Body of pancreas (tissue), 4 donors: ENCODE data around the gene EPB41L3. TPM values are rescaled to one million over a fixed set of nuclear protein-coding genes. Genes with fewer than 3 reads are reported as not detected.
A peak's percentile ranks its signal among the peaks of the same experiment; 100 is the strongest.

ENCODE experiments used
- ATAC-seq: fragments of 150-250 bp; one replicate; pipeline ENCODE4 v1.9.1; 2016
- DNase-seq, 4 donors: peaks; one replicate each; pipeline ENCODE4 v3.0.0-alpha.2; 2019
- H3K27ac ChIP-seq, 4 donors: fragments of 200-600 bp; sonication (generic); 1 replicate in 3 of 4; 2 replicates in 1 of 4; pipeline versions ENCODE4 v1.5.1 to v1.6.1; 2016 to 2019; ENCODE audit warnings: mild to moderate bottlenecking in 1 of 4, mixed read lengths in 1 of 4, moderate library complexity in 1 of 4
- H3K27me3 ChIP-seq, 2 donors: fragments of 200-600 bp; sonication (generic); one replicate each; pipeline ENCODE4 v1.6.0; 2016; ENCODE audit warnings: mild to moderate bottlenecking in 1 of 2
- H3K36me3 ChIP-seq, 2 donors: fragments of 200-600 bp; sonication (generic); replicated peaks in 1 of 2; 2 replicates each; pipeline ENCODE4 v1.5.1; 2016; ENCODE audit warnings: low read depth in 2 of 2; ENCODE audit not compliant: insufficient read depth in 1 of 2
- H3K4me1 ChIP-seq: fragments of 200-600 bp; sonication (generic); one replicate; pipeline ENCODE4 v1.6.0; 2016
- H3K4me3 ChIP-seq, 2 donors: fragments of 200-600 bp; sonication (generic); 1 replicate in 1 of 2; 2 replicates in 1 of 2; pipeline ENCODE4 v1.5.1; 2016 to 2019
- H3K9me3 ChIP-seq, 3 donors: fragments of 200-600 bp; sonication (generic); 1 replicate in 2 of 3; 2 replicates in 1 of 3; pipeline ENCODE4 v1.5.1; 2016
- CTCF ChIP-seq, 7 experiments: fragments of 450-650 bp in 4 of 7; fragments of 200-600 bp in 3 of 7; sonication (generic) in 3 of 7; IDR thresholded peaks; one replicate each; pipeline ENCODE4 v1.5.1; 2016 to 2019; ENCODE audit warnings: antibody characterized with exemption in 7 of 7
- POLR2A ChIP-seq, 3 donors: fragments of 450-650 bp; IDR thresholded peaks; one replicate each; pipeline ENCODE4 v1.6.1; 2016; ENCODE audit warnings: antibody characterized with exemption in 3 of 3, mild to moderate bottlenecking in 2 of 3
- WGBS, 2 donors: methylation state at CpG; one replicate each; pipeline ENCODE4 v1.1.5; 2017; 5-methylcytosine and 5-hydroxymethylcytosine counted together
- intact Hi-C: fragments of 100-400 bp; cut with DNase I; formaldehyde crosslinking; loops from one replicate; pipeline ENCODE4 v1.15.1; 2023
- total RNA-seq, 2 donors: library from RNA; depleted of rRNA; stranded (reverse); fragments of >200 nt; gene quantifications; one replicate each; pipeline ENCODE4 v1.1.0, GENCODE V29; 2016

EPB41L3 gene
- total RNA-seq, 2 donors from 2014 or later: 22.1 to 25.1 TPM

DNA sequence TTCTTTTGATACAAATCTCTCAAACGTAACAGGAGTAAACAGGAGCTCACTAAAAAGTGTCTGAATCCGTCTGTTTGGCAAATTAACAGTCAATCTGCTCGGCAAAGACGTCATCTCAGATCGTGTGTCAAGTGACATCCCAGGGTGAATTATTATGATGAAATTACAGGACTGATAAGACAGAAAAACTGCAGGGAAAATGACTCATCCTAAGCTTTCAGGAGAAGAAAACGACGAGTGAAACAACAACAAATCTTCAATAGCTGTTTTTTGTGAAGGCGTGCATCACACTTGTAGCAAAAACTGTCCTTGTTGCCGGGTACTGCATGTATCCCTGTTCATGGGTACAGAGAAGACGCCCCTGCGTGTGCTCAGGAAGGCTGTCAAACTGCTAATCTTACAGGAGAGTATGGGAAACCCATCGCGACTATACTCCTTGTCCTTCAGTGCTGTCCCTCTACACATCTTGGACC is 24.9 kb downstream of the EPB41L3 start:
- no peak for DNase-seq
- no peaks in the 10 kb centered on the region for H3K27me3 ChIP-seq
- H3K27ac ChIP-seq: no peak overlapping the region
- H3K36me3 ChIP-seq: no peaks in the 10 kb centered on the region
- intact Hi-C loops: no loop called here
- ATAC-seq: no peak
- no peak for TF ChIP-seq CTCF (IDR thresholded peaks at IDR 0.05)
- no peak overlapping the region for H3K4me3 ChIP-seq
- no peaks in the 10 kb centered on the region for H3K4me1 ChIP-seq
- no peaks in the 10 kb centered on the region for H3K9me3 ChIP-seq
- WGBS, 2 donors: 54 to 65% methylated on average over 13 of the region's 13 CpGs

DNA sequence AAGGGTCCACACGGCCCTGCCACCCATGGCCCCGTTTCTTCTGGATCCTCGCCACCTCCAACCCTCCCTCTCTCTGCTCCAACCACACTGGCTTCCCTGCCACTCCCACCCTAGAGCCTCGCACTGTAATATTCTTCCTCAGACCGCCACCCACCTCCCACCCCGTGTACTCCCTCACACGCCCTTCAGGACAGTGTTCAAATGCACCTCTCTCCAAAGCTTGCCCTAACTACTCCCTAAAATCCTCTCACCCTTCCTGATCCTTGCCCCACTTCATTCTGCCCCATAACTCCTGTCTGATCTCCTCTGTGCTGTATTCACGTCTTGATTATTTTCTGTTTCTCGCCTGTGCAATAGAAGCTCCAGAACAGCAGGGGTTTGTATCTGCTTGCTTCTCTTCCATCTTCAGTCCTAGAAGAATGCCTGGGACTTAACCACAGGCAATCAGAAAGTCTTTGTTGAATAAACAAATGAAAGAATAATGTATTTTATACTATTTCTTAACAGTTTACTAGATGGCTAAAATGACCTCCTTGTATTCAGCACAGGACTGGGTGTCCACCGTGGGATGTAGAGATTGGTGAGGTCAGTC is 25.5 kb downstream of the EPB41L3 start:
- Histone ChIP-seq H3K4me1 (no peaks in the 10 kb centered on the region), H3K4me3 (no peak overlapping the region), H3K27me3 (no peaks in the 10 kb centered on the region), H3K9me3 (no peaks in the 10 kb centered on the region), H3K27ac (no peak overlapping the region), H3K36me3 (no peaks in the 10 kb centered on the region)
- ATAC-seq: no peak
- intact Hi-C loops: no loop called here
- DNase-seq: no peak
- TF ChIP-seq CTCF (IDR thresholded peaks at IDR 0.05) (no peak), POLR2A (IDR thresholded peaks at IDR 0.05) (no peak)
- 82% methylated on average over 10 of the region's 10 CpGs for WGBS, 2 donors

DNA sequence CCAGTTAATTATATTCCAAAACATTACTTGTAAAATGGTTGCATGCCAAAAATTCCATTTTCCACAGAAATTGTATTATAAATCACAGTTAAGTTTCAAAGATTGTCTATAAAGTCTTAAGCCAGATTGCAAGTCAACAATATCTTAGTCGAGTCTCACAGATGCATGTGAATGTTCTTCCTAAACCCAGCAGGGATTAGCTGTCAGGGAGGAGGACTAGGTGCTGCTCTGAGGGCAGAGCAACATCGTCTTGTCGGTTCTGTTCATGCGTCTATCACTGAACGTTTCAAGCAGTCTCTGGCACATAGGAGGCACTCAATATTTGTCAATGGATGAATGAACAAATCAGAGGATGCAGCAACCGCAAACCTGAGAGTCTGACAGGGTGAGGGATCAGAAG is 27.0 kb downstream of the EPB41L3 start:
- no peaks in the 10 kb centered on the region for H3K4me1 ChIP-seq
- H3K27ac ChIP-seq: no peak overlapping the region
- DNase-seq: no peak
- TF ChIP-seq POLR2A (IDR thresholded peaks at IDR 0.05) (no peak), CTCF (IDR thresholded peaks at IDR 0.05) (no peak)
- intact Hi-C loops: no loop called here
- no peaks in the 10 kb centered on the region for H3K36me3 ChIP-seq
- H3K4me3 ChIP-seq: no peak overlapping the region
- ATAC-seq: no peak
- 72 to 81% methylated on average over 6 of the region's 6 CpGs for WGBS, 2 donors
- H3K9me3 ChIP-seq: no peaks in the 10 kb centered on the region
- H3K27me3 ChIP-seq: no peaks in the 10 kb centered on the region

GRCh38 chr18:5515011-5515784 is 28.6 kb downstream of the EPB41L3 start:
- TF ChIP-seq CTCF (IDR thresholded peaks at IDR 0.05): no peak
- TF ChIP-seq POLR2A (IDR thresholded peaks at IDR 0.05): no peak
- Histone ChIP-seq H3K4me1 (no peaks in the 10 kb centered on the region), H3K36me3 (no peaks in the 10 kb centered on the region), H3K27me3 (no peaks in the 10 kb centered on the region), H3K4me3 (no peak overlapping the region), H3K9me3 (no peaks in the 10 kb centered on the region), H3K27ac (peak overlapping the region in 1 of 4 donors; percentile 66)
- intact Hi-C loops: no loop called here
- no peak for DNase-seq
- whole genome bisulfite sequencing, 2 donors: 66 to 69% methylated on average over 3 of the region's 3 CpGs
- ATAC-seq: no peak
